Measurements from ENCODE around the gene NUTF2. TPM values are rescaled to one million over a fixed set of nuclear protein-coding genes. Genes with fewer than 3 reads are reported as not detected.
A peak's percentile ranks its signal among the peaks of the same experiment; 100 is the strongest.

Gene NUTF2
- total and polyA plus RNA-seq, 12 donors, result 73.9 to 214 (median 84.1) TPM

- ATAC-seq (peak in 6 of 8 donors; percentile 0 to 23 (median 4)), DNase-seq (peak; percentile 51 to 67)
- H3K27ac ChIP-seq, result peak overlapping the region; percentile 96 to 100 (median 100)
- H3K36me3 ChIP-seq, result no peaks in the 10 kb centered on the region
- H3K9me3 ChIP-seq, result no peaks in the 10 kb centered on the region
- WGBS, 2 donors, result 0% methylated on average over 55 to 67 of the region's 67 CpGs
- peak in 6 of 9 donors; percentile 10 to 47 (median 36) for TF ChIP-seq CTCF (IDR thresholded peaks at IDR 0.05)
- H3K27me3 ChIP-seq, result no peaks in the 10 kb centered on the region
- H3K4me3 ChIP-seq, result peak overlapping the region; percentile 57 to 96 (median 89)
- intact Hi-C loops (cut with DNase I), result loop anchor here in 5 of 10 donors (2.0 to 10.0 kb wide), 7 partner anchors 30 to 318 kb away; partner anchors contain the start of genes RANBP10 (in 2 of the 5), TSNAXIP1 (in 2 of the 5), CTCF (in 1 of the 5) and EDC4 (in 1 of the 5)
- peaks cover 17 to 51% (median 45%) of the 10 kb centered on the region in 9 donors for H3K4me1 ChIP-seq
These were observed 4.0 kb upstream of the NUTF2 start for GRCh38 chr16:67842509-67843342.

GRCh38 chr16:67843343-67843765 lies 3.4 kb upstream of the NUTF2 start:
- intact Hi-C loops (cut with DNase I), result loop anchor here in 5 of 10 donors (2.0 to 10.0 kb wide), 7 partner anchors 29 to 319 kb away; partner anchors contain the start of genes RANBP10 (in 2 of the 5), TSNAXIP1 (in 2 of the 5), CTCF (in 1 of the 5) and EDC4 (in 1 of the 5)
- no peak for ATAC-seq
- no peak for DNase-seq
- peaks cover 20 to 57% (median 52%) of the 10 kb centered on the region in 9 donors for H3K4me1 ChIP-seq
- TF ChIP-seq CTCF (IDR thresholded peaks at IDR 0.05), result no peak
- H3K36me3 ChIP-seq, result no peaks in the 10 kb centered on the region
- H3K27ac ChIP-seq, result peak overlapping the region in 9 of 10 donors; percentile 96 to 100 (median 100)
- peak overlapping the region; percentile 57 to 96 (median 89) for H3K4me3 ChIP-seq
- WGBS, 2 donors, result 7 to 11% methylated on average over 11 of the region's 11 CpGs
- no peaks in the 10 kb centered on the region for H3K9me3 ChIP-seq
- H3K27me3 ChIP-seq, result no peaks in the 10 kb centered on the region

GRCh38 chr16:67844497-67844896 lies 2.2 kb upstream of the NUTF2 start:
- no peak for ATAC-seq
- TF ChIP-seq CTCF (IDR thresholded peaks at IDR 0.05), result peak in 1 of 9 donors; percentile 6
- no peak for DNase-seq
- peaks cover 21 to 68% (median 60%) of the 10 kb centered on the region in 9 donors for H3K4me1 ChIP-seq
- no peaks in the 10 kb centered on the region for H3K9me3 ChIP-seq
- no peaks in the 10 kb centered on the region for H3K36me3 ChIP-seq
- no peaks in the 10 kb centered on the region for H3K27me3 ChIP-seq
- intact Hi-C loops (cut with DNase I), result loop anchor here in 5 of 10 donors (5.0 to 10.0 kb wide), 6 partner anchors 33 to 320 kb away; partner anchors contain the start of genes RANBP10 (in 2 of the 5), TSNAXIP1 (in 2 of the 5), CTCF (in 1 of the 5) and PSKH1 (in 1 of the 5)
- WGBS, 2 donors, result 62 to 65% methylated on average over 4 of the region's 4 CpGs
- H3K27ac ChIP-seq, result peak overlapping the region in 7 of 10 donors; percentile 0 to 100 (median 97)
- peak overlapping the region in 4 of 10 donors; percentile 89 to 96 (median 94) for H3K4me3 ChIP-seq
